GM21529 (cell line): ENCODE data around the gene TPSD1.
"Not testable (repeated sequence)": the region's sequence is repeated elsewhere in the genome, so short reads cannot be mapped to it uniquely, and the experiment has no call there.

ENCODE experiments used
- ATAC-seq: cut with Tn5 transposase; IDR thresholded peaks from one replicate; pipeline ENCODE4 v1.9.1; 2021; ENCODE audit not compliant: unreplicated experiment

TPSD1 gene

GRCh38 chr16:1240436-1240835 is 15.4 kb upstream of the TPSD1 start, which contains the start of gene TPSAB1:
Gene TPSAB1 (plus strand): TSS chr16:1240705. CDS start chr16:1240939, 234 bp downstream.
- not testable (repeated sequence) for ATAC-seq

DNA sequence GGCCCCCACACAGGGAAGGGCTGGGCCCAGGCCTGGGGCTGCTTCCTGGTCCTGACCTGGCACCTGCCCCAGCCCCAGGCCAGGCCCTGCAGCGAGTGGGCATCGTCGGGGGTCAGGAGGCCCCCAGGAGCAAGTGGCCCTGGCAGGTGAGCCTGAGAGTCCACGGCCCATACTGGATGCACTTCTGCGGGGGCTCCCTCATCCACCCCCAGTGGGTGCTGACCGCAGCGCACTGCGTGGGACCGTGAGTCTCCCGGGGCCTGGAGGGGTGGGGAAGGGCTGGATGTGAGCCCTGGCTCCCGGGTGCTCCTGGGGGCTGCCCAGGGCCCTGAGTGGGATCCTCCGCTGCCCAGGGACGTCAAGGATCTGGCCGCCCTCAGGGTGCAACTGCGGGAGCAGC is 14.8 kb upstream of the TPSD1 start:
- ATAC-seq = not testable (repeated sequence)

- ATAC-seq = not testable (repeated sequence)
Observed at GRCh38 chr16:1243363-1243762, 12.5 kb upstream of the TPSD1 start.

DNA sequence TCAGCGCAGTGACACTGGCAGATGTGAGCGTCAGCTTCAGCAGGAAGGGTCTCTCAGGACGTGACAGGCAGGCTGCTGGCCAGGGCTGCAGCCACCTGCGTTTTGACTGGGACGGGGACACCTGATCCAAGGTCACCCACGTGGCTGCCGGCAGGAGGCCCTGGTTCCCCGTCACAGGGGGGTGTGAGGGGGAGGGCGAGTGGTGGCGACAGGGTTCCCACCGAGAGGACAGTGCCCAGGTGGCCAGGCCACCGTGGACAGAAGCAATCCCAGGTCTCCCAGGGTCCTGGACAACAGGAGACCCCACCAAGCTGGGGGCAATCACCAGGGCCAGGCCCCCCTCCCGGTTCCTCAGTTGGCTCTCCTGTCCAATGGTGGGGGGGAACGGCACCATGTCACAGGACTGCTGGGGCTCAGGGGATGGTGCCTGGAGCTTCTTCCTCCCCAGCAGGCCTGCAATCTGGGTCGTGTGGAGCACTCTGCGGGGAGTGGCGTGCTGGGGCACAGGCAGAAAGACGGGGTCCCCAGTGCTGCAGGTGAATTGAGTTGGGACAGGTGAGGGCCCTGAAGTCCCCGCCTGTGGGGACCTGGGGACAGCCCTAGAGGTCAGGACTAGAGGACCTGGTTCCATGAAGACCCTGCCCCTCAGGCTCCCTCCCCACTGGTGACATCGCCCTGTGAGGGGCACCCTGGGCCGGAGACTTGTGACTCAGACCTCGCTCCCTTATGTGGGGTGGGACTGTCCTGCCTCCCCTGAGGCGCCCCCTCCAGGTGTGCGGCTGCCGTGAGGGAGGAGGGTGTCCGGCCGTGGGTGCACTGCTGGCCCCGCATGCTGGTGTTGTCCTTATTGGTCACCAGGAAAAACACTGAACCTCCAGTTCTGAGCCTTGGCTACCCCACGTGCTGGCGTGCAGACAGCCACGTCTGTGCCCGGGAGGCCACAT is 11.7 kb upstream of the TPSD1 start:
- not testable (repeated sequence) for ATAC-seq

GRCh38 chr16:1244881-1245280 is 11.0 kb upstream of the TPSD1 start:
- ATAC-seq = no peak

- no peak for ATAC-seq
Observed at GRCh38 chr16:1245452-1246020, 10.3 kb upstream of the TPSD1 start.

DNA sequence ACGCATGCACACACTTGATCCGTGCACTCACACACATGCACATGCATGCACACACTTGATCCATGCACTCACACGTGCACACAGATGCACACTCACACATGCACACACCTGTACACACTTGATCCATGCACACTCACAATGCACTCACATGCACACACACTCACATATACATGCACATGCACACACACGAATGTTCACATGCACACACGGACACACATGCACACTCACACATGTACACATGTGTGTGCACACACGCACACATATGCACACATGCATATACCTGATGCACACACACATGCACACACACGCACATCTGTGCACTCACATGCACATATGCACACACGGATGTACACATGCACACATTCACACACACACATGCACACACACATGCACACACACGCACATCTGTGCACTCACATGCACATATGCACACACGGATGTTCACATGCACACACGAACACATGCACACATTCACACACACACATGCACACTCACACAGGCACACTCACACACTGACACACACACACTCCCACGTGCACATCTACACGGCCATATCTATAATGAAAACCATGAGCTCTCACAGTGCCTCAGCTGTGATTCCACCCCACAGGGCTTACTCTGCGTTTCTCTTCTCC is 7.8 kb upstream of the TPSD1 start:
- ATAC-seq = not testable (repeated sequence)

- ATAC-seq = not testable (repeated sequence)
Observed at GRCh38 chr16:1249031-1249755, 6.7 kb upstream of the TPSD1 start.

DNA sequence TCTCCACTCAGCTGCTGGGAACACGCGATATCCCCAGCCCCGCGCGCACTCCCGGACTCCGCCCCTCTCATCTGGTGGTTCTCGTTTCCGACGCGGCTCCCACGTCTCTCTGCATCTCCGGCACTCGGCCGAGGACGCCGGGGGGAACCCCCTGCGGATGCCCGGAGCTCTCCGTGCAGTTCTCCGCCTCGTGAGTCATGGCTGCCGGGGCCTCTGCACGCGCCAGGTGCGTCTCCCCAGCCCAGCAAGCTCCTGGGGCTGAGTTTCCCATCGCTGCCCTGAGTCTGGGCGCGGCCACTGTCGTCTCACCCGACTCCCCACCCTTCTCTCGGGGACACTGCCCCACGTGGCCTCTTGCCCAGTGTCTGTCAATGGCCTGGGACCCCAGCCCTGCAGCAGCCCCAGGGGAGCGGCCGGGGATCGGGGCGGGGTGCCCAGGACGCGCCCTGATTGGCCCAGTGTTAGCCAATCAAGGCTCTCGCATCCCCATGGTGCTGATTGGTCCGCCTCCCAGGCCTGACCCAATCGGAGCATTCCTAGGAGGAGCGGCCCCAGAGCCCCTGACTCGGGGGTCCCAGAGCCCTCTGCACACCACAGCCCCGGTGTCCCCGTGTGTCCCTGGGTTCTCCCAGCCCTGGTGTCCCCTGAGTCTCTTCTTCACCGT is 2.0 kb upstream of the TPSD1 start:
- not testable (repeated sequence) for ATAC-seq

- ATAC-seq = not testable (repeated sequence)
Observed at GRCh38 chr16:1254821-1255220, 1.0 kb upstream of the TPSD1 start.

- ATAC-seq = not testable (repeated sequence)
Observed at GRCh38 chr16:1256296-1256873, 516 bp downstream of the TPSD1 start.

- ATAC-seq = no peak
Observed at GRCh38 chr16:1256874-1257322, 1.0 kb downstream of the TPSD1 start.

DNA sequence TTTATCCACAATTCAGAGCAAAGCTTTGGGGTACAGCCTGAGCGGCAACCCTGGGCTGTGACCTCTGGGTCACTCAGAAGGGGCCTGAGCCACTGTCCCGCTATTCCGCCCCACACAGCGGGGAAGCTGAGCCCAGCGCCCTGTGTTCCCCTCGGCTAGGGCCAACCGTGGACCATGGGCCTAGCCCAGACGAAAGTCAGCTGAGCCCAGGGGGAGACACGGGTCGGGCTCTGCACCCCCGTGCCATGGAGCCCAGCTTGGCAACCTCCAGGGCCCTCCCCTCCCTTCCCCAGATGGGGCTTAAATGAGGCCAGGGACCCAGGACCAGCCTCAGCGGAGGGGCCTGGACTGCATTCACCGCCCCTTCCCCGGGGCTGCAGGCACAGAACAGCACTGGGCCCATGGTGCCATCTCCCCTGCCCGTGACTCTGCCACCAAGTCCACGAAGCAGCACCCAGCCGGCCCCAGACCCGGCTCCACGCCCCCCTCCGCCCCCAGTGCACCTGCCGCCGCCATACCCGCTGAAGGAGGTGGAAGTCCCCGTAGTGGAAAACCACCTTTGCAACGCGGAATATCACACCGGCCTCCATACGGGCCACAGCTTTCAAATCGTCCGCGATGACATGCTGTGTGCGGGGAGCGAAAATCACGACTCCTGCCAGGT is 1.8 kb downstream of the TPSD1 start:
- no peak for ATAC-seq

GRCh38 chr16:1258225-1258600 is 2.3 kb downstream of the TPSD1 start:
- ATAC-seq = no peak

DNA sequence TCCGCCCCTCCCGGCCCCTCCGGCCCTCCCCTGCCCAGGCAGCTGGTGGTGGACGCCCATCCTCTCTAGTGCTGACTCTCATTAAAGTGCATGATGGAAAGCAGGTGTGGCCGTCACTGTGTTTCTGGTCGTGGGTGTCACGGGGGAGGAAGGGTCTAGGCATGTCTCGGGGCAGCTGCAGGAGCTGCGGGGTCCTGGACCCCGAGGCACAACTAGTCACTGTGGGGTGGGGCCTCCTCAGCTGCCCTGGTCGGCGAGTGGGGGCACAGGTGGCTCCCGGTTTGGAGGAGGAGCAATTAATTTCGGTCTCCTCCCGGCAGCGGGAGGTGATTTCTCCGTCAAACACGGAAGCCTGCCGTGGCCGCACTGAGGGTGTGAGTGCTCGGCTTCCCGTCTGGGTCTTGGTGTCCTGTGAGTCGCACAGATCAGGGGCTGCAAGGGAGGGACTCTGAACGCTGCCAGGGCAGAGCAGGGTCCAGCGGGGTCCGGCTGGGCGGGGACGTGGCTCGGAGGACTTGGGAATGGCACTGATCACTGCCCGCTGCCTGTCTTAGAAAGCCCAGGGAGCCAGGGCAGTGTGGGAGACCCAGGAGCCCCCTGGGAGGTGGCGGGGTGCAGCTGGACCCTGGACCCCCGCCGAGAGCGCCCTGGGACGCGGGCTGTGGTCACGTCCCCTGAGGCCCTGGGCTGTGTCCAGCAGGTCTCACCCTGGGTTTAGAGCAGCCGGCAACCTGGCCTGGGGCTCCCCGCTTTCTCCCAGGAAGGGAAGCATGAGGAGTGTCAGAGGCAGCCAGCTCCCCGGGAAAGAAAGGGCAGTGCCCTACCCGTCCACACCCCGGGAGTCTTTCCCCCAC is 3.3 kb downstream of the TPSD1 start:
- no peak for ATAC-seq

DNA sequence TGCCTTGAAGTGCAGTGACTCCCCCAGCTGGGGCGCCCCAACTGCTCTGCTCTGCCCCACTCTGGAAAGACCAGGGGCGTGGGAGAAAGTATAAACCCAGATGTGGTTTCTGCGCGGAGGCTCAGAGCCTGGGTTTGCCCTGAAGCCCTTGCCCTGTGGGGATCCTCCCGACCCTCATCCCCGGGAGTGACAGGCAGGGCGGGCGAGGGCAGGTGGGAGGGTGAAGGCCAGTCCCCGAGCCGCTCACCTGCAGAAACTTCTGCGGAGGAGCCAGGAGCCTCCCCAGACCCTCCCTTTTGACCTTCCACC is 3.8 kb downstream of the TPSD1 start:
- ATAC-seq = no peak

DNA sequence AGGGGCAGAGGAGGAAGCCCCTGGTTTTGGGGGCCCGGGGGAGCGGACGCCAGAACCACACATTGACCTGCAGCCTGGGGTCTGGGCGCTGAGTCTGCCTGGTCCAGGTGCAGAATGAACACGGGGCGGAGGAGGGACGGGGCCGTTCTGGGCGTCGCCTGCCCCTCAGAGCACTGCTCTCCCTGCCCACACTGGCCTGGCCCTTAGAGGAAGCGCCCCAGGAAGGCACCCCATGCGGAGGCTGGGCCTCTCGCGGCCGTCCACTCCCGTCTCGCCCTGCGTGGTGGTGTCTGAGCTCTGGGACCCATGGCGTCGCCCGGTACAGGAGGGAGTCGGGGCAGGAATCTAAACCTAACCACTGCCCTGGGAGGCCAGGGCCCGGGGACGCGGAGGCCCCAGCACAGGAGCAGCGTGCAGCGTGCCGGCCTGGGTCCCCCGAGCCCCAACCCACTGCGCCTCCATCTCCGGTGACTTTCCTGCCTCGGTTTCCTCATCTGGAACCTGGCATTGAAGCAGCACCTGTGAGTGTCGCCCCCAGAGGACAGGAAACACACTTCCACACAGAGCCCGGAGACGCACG is 4.3 kb downstream of the TPSD1 start:
- no peak for ATAC-seq

- ATAC-seq = no peak
Observed at GRCh38 chr16:1261131-1261892, 5.4 kb downstream of the TPSD1 start.
